GM21786 (cell line): ENCODE measurements around the gene PPFIA4.

Experiments
- ATAC-seq: cut with Tn5 transposase; IDR thresholded peaks from one replicate; pipeline ENCODE4 v1.9.1; 2021; ENCODE audit not compliant: unreplicated experiment

Gene PPFIA4

DNA sequence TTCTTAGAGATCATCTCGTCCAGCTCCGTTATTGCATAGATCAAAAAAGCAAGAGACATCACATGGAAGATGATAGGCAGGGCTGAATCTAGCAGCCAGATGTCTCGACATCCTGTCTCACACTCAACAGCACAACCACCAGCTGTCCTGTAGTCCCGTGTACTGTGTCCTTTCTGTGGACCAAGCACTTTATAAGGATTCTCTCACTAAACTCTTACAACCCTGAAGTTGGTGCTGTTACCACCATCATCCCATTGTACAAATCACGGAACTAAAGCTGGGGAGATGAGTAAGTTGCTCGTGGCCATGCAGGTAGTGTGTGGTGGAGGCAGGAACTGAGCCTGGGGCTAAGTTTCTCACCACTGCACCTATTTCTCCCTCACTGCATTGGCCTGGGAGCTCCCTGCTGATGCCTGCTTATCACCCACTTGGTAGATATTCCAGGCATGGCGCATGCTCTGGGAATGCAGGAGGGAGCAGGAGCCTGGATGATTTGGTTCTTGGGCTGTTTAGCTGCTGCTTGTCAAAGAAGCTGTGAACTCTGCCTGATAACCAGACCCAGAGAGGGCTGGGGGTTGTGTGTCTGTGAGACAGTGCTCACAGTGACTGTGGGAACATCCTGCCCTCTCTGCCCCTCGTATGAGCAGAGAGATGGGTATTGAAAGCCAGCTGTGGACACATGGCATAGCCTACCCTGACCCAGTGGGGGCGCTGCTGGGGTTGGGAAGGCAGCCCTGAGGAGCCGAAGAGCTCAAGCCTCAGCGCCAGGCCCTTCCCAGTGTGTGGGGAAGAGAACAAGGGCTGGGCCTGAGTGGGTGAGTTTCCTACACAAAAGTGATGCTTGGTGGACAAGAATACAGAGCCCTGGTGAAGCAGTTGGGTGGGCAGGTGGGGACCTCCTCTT, 13.6 kb downstream of the PPFIA4 start:
- no peak for ATAC-seq

DNA sequence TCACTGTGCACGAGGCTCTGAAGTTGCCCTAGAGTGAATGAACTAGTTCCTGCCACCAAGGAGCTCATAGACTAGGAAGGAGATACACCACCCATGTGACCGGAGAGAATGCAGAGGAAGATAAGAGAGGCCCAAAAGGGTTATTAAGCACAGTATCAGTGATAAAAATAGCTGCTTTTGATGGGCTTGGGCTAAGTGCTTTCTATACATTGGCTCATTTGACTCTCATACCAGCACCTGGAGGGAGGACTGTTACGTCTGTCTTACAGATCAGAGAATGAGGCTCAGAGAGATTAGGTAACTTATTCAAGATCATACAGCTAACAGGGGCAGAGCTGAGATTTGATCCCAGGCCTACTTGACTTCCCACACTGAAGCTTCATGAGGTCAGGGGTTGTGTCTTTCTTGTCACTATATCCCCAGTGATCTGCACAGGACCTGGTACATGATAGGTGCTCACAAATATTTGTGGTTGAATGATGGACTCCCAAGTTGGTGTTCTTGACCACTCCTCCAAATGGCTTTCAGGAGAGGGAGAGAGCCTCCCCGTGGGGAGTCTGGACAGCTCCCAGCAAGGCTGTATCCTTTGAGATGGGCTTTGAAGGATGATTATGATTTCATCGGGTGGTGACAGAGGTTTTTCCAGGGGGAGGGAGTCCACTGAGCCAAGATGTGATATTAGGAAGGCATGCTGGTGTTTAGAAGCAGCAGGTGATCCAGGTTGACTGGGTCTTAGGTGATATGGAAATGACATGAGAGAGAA, 14.4 kb downstream of the PPFIA4 start:
- no peak for ATAC-seq

DNA sequence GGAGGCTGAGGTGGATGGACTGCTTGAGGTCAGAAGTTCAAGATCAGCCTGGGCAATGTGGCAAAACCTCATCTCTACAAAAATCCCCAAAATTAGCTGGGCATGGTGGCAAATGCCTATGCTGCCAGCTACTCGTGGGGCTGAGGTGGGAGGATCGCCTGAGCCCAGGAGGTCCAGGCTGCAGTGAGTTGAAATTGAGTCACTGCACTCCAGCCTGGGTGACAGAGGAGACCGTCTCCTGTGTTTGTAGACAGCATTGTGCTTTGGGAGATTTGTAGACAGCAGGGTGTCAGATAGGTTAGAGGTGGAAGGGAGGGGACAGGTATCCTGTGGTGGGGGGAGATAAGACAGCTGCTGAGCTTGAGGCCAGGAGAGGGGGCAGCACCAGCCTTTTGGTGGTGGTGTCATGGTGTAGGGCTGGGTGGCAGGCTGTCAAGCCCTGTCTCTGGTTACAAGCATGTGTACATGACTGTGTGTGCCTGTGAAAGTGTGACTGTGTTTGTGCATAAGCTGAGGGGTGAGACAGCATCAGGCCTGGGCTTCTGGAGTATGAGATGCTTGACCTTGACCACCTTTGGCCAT, 15.2 kb downstream of the PPFIA4 start:
- no peak for ATAC-seq

DNA sequence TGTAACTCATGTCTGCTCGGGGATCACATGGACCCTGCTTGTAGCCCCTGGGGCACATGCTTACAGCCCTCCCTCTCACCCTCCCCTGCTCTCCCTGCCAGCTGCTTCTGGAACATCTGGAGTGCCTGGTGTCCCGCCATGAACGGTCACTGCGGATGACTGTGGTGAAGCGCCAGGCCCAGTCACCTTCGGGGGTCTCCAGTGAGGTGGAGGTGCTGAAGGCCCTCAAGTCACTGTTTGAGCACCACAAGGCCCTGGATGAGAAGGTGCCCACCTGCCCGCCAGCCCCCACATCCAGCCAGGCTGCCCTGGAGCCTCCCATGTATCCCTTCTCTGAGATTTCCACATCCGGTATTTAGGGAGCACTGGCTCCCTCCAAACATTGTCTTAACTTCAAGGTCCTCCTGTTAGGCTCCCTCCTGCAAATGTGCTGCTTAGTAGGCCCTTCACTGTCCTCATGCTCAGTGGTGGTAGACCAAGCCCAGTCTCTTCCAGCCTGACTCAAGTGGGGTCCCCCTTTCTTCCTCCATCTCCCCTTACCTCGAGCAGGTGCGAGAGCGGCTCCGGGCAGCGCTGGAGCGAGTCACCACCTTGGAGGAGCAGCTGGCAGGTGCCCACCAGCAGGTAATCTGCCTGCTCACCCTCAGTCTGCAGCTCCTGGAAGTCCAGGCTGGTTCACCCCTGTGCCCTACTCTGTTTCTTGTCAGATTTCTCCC, 17.7 kb downstream of the PPFIA4 start:
- ATAC-seq = no peak

DNA sequence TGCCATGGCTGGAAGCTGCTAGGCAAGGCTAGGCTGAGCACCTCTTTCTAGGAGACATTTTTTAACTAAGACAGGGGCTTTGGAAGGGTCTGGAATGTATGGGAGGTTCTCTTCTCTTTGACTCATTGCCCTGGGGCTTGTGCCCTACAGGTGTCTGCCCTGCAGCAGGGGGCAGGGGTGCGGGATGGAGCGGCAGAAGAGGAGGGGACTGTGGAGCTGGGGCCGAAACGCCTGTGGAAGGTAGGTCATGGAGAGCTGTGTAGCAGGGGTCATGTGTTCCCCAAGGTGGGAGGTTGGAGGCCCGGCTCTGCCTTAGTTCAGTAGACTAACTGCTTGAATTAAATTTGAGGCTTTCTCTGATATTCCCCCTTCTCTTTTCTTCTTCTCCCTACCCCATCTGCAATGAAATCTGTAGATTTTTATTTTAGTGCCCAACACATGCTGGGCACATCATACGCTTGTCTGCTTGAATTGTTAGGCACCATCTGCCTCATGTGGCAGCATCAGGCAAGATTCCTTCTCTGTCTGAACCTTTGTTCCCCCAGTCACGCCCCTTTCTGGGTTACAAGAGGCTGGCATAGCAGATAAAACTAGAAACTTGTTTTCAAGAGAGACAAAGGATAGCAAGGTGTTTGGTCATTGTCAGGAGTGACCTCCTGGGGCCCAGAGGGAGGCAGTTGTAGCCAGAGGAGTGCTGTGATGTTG, 18.4 kb downstream of the PPFIA4 start:
- ATAC-seq = no peak

DNA sequence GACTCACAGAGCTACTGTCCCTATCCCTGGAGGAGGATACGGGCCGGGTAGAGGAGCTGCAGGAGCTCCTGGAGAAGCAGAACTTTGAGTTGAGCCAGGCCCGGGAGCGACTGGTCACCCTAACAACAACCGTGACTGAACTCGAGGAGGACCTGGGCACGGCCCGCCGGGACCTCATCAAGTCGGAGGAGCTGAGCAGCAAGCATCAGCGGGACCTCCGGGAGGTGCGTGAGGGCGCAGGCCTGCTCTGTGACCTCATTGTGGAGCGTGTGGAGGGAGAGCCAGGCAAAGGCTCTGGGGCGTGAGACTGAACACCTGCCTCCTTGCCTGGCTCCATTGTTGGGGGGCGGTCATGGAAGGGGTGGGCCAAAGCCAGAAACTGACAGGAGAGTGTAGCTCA, 19.0 kb downstream of the PPFIA4 start:
- ATAC-seq = no peak

DNA sequence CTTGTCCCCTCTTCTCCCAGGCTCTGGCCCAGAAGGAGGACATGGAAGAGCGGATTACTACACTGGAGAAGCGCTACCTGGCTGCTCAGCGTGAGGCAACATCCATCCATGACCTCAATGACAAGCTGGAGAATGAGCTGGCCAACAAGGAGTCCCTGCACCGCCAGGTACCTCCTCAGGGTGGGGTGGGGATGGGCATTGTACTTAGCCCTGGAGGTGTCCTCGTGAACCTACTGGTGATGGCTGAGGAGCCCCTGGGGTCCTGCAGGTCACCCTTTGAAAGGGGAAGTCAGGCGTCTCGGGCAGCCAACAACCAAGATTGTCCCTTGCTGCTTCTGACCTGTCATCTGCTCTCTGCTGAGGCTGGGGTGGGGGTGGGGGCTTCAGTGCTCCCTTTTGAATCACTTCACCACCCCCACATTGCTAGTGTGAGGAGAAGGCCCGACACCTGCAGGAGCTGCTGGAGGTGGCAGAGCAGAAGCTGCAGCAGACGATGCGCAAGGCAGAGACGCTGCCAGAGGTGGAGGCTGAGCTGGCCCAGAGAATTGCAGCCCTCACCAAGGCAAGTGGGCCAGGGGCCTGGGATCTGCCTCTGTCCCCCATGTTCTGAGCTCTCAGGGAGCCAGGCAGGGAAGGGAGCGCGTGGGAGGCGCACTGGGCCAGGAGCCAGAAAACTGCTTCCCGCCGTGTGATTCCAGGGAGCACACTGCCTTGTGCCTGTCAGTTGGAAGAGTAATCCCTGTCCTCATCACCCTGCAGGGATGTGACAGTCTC, 19.7 kb downstream of the PPFIA4 start:
- no peak for ATAC-seq

DNA sequence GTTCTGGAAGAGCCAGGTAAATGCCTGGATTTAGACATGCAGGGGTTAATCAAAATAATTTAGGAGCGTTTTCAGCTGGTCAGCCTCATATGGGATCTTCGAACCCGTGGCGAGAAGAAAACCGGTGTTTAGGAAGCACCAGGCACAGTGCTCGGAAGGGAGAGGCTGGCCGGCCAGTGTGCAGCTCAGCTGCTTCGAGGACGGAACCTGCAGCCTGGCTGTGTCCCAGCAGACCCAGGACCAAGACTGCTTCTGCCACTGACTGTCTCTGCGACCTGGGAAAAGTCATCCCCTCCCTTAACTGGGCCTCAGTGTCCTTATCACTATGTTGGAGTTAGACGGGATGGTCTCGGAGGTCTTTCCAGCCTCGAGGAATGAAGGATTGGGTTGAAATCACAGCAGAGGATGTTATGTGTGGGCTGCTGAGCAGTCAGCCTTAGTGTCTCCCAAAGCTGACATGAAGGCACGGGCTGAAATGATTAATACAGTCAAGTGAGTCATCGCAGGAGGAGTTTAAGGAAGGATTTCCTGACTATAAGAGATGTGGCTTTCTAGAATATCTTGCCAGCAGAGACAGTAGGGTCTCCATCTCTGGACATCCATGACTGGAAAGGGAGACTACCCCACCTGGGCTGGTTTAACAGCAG, 20.8 kb downstream of the PPFIA4 start:
- ATAC-seq = no peak

DNA sequence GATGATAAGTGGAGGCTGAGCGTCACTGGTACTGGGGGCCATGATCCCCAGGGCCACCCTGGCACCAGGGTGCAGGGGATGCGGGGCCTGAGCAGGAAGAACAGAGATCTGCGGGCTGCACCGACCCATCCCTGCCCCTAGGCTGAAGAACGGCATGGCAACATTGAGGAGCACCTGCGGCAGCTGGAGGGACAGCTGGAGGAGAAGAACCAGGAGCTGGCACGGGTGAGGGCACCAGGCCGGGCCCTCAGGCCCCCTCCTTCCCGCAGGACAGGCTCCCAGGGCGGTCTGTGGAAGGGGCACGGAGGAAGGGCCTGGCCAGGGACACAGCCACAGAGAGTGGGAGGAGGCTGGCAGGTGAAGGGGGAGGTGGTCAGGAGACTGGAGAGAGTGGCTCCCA, 21.8 kb downstream of the PPFIA4 start:
- no peak for ATAC-seq

DNA sequence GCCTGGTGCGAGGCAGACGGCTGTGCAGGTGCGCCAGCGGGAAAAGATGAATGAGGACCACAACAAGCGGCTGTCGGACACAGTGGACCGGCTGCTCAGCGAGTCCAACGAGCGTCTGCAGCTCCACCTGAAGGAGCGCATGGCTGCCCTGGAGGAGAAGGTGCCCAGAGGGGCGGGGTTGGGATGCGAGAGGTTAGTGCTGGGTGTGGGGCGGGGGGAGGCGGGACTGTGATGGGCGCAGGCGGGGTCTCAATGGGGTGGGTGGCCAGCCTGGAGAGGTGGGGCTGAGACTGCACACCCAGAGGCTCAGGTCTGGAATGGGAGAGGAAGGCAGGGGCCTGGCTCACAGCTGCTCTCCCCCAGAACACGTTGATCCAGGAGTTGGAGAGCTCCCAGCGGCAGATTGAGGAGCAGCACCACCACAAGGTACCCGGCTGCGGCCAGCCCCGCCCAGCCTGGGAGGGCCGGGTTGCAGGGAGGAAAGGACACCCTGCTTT, 22.3 kb downstream of the PPFIA4 start:
- no peak for ATAC-seq

DNA sequence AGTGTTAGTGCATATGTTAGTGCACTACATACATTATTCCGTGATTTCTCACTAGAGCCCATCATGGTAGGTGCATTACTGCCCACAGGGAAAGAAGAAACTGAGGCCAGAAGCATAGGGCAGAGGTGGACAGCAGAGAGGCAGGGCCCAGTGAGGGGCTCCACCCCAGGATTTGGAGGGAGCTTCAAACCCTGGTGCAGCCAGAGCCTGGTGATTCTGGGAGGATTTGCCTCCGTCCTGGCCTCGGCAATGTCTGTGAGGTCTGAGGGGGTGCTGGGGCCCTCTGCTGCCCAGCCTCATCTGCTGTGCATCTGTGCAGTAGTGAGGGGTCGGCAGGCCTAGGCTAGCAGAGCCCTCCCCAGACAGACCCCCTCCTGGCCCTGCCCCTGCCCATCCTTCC, 22.8 kb downstream of the PPFIA4 start:
- ATAC-seq = no peak

DNA sequence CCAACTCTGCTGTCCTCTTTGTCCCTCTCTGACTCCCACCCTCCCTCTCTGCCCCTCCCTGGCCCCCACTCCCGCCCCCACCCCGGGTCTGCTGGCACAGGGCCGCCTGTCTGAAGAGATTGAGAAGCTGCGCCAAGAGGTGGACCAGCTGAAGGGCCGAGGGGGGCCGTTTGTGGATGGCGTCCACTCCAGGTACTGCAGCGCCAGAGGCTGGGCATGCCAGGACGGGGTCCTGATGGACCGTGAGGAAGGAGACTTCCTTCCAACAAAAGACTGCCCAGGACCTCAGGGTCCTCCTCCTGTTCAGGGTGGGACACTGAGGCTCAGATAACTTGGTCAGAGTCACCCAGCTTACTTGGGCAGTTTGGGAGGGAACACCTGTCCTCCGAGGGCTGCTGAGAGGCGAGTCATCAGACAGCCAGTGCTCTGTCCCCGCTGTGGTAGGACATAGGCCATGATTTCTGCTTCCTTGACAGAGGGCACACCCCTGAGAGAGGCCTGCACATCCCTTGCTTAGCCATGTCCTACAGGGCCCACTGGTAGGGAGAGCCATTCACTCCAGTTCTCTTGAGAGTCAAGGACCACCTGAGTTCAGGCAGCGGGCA, 23.4 kb downstream of the PPFIA4 start:
- no peak for ATAC-seq

DNA sequence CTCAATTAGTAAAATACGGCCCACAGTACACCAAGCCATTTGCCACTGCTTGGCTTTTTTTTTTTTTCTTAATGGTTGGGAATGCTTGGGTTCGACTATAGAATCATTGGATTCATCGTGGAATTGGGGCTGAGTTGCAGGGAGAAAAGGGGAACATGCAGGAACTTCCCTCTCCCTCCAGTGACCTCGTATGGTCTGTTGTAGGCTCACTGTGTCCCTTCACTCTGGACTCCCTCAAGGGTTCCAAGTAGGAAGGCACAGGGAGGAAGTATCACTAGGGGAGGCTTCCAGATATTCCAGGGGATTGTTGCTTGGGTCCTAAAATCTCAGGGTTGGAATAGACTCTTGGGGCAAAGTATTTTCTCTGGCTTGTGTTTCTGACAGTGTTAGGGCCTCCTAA, 24.5 kb downstream of the PPFIA4 start:
- ATAC-seq = no peak

DNA sequence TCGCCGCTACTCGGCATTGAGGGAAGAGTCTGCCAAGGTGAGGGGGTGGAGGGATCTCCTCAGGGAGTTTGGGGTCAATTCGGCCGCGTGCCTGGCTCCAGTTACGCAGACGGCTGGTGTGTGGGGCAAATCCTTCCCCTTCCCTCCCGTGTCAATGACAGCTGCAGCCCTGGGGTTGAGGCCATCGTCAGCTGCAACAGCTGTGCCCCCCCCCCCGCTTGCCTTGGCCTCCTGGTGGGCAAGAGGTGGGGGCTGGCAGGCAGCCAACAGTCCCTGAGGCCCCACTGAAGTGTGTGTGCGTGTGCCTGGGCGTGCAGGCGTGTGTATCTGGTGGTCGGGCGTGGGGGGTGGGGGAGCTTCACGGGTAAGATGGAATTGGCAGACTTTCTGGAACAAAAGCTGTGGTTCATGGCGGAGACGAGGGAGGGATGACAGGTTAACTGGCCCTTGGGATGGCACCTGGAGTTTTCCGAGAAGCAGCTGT, 25.6 kb downstream of the PPFIA4 start:
- ATAC-seq = no peak

DNA sequence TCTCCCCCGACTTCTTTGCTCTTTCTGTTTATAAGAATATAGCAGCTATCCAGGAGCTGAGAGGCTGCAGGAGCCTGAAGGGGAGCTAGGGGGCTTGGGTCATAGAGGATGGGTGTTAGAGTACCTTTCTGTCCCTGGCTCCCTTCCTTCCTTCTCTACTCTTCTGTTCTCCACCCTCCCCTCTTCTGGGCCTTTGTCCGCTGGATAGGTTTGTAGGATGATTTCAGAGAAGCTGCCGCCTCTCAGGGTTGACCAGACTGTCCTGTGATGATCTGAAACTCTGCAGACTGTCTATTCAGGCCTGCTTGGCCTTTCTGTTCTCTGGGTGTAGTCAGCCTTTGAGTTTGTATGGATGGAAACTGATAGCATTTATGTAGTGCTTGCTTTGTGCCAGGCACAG, 26.3 kb downstream of the PPFIA4 start:
- ATAC-seq = no peak

DNA sequence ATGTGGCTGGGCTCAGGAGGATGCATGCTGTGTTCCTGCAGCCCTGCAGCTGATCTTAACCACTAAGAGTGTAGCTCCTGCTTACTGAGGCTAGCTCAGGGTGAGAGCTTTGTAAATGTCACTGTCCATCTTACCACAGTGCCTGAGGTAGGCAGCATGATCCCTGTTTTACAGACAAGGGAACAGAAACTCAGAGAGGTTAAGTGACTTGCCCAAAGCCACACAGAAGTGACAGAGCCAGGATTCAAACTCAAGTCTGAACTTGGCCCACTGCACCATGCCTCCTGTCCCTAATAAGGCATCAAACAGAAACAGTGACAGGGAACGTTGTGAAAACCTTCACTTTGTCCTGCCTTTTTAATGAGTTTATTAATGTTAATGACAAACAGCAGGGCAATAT, 27.9 kb downstream of the PPFIA4 start:
- ATAC-seq = no peak

DNA sequence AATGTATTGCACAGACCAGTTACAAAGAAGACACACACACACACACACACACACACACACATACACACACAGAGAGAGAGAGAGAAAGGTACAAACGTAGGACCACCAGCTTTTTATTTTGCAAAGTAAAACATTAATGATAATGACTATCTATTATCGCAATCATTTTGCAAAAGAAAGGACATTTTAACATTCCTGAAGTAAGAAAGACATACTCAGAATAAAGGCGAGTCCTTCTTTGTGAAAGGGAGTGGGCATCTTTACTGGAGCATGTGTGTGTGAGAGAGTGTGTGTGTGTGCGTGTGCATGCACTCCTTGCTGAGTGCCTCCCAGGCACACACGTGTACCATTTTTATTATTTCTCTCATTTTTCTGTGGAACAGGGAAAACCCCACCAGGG, 28.4 kb downstream of the PPFIA4 start:
- no peak for ATAC-seq

DNA sequence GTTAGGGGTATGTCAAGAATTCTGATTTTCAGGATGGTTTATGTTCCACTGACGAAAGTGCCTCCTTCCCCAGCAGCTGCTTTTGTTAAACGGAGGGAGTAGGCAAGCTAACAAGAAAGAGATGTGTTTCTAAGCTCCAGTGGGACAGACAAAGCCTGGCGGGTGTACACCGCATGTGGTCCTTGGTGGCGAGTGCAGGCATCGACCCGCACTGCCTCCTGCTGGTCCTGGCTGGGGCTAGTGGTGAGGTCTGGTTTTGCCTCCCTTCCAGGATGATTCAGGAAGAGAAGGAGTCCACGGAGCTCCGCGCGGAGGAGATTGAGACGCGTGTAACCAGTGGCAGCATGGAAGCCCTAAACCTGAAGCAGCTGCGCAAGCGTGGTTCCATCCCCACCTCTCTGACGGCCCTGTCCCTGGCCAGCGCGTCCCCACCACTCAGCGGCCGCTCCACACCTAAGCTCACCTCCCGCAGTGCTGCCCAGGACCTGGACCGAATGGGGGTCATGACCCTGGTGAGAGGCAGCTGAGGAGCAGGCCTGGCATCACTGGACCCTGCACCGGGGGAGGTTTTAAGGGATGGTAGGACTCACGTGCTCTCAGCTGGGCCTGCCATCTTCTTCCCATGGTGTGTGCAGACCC, 29.0 kb downstream of the PPFIA4 start:
- no peak for ATAC-seq
